Neural cell (in vitro differentiated cells): Measurements from ENCODE around the gene OSBPL7. TPM values are rescaled to one million over a fixed set of nuclear protein-coding genes. Genes with fewer than 3 reads are reported as not detected.

ENCODE experiments used
- H2AFZ ChIP-seq: fragments of 200-600, 300-800 bp; sonication (generic), shearing (Covaris generic); 2 replicates; pipeline ENCODE4 v1.6.0; 2014; ENCODE audit warnings: low read depth, mild to moderate bottlenecking, antibody characterized with exemption, low read length, moderate library complexity
- H3F3A ChIP-seq: fragments of 200-600 bp; shearing (Covaris generic); 2 replicates; pipeline ENCODE4 v1.6.1; 2016; ENCODE audit warnings: mild to moderate bottlenecking, moderate library complexity, mixed read lengths, antibody characterized with exemption, low read length; ENCODE audit not compliant: insufficient read depth, poor library complexity, severe bottlenecking
- H3K27ac ChIP-seq: fragments of 200-600, 300-800 bp; sonication (generic), shearing (Covaris generic); 2 replicates; pipeline ENCODE4 v1.5.1; 2014; ENCODE audit warnings: mild to moderate bottlenecking, low read length, moderate library complexity
- H3K27me3 ChIP-seq: fragments of 300-800, 200-600 bp; sonication (generic), shearing (Covaris generic); 2 replicates; pipeline ENCODE4 v1.6.0; 2014; ENCODE audit warnings: mild to moderate bottlenecking, low read depth, low read length, moderate library complexity; ENCODE audit not compliant: insufficient read depth
- H3K36me3 ChIP-seq: fragments of 300-800, 200-600 bp; sonication (generic), shearing (Covaris generic); 2 replicates; pipeline ENCODE4 v1.5.1; 2014; ENCODE audit warnings: mild to moderate bottlenecking, antibody characterized with exemption, low read length, moderate library complexity; ENCODE audit not compliant: insufficient read depth
- H3K4me2 ChIP-seq: fragments of 300-800, 200-600 bp; sonication (generic), shearing (Covaris generic); 2 replicates; pipeline ENCODE4 v1.6.0; 2014; ENCODE audit warnings: mild to moderate bottlenecking, low read length
- H3K4me3 ChIP-seq: fragments of 300-800, 200-600 bp; sonication (generic), shearing (Covaris generic); 2 replicates; pipeline ENCODE4 v1.5.1; 2014; ENCODE audit warnings: mild to moderate bottlenecking, low read length, moderate library complexity
- H3K79me2 ChIP-seq: fragments of 200-600 bp; shearing (Covaris generic); replicated peaks from 2 replicates; pipeline ENCODE4 v1.6.0; 2014; ENCODE audit warnings: mild to moderate bottlenecking, low read length, moderate library complexity; ENCODE audit not compliant: insufficient read depth
- H3K9ac ChIP-seq: fragments of 300-800, 200-600 bp; sonication (generic), shearing (Covaris generic); 2 replicates; pipeline ENCODE4 v1.6.1; 2016; ENCODE audit warnings: mild to moderate bottlenecking, low read length, mixed read lengths
- H3K9me2 ChIP-seq: fragments of 200-600 bp; shearing (Covaris generic); 2 replicates; pipeline ENCODE4 v1.6.1; 2016; ENCODE audit warnings: mild to moderate bottlenecking, low read length, mixed read lengths; ENCODE audit not compliant: insufficient read depth
- H3K9me3 ChIP-seq: fragments of 200-600, 300-800 bp; sonication (generic), shearing (Covaris generic); 2 replicates; pipeline ENCODE4 v1.6.1; 2016; ENCODE audit warnings: mild to moderate bottlenecking, mixed run types, low read length, moderate library complexity, mixed read lengths
- H4K20me1 ChIP-seq: fragments of 200-600 bp; shearing (Covaris generic); 2 replicates; pipeline ENCODE4 v1.6.1; 2016; ENCODE audit warnings: mild to moderate bottlenecking, mixed run types; ENCODE audit not compliant: insufficient read depth
- CTCF ChIP-seq: fragments of 450-650 bp; IDR thresholded peaks from 2 replicates; pipeline ENCODE4 v1.5.1; 2014; ENCODE audit warnings: antibody characterized with exemption, mild to moderate bottlenecking, moderate library complexity; ENCODE audit not compliant: poor library complexity, severe bottlenecking
- EP300 ChIP-seq: fragments of 450-650 bp; conservative IDR thresholded peaks from 2 replicates; pipeline ENCODE4 v1.6.1; 2014; ENCODE audit warnings: antibody characterized with exemption, mild to moderate bottlenecking, moderate library complexity; ENCODE audit not compliant: poor library complexity, severe bottlenecking
- EZH2 ChIP-seq: fragments of 200-600, 300-800 bp; shearing (Covaris generic), sonication (generic); IDR thresholded peaks from 2 replicates; pipeline ENCODE4 v1.6.1; 2014; ENCODE audit warnings: antibody characterized with exemption, low read length, borderline replicate concordance, mild to moderate bottlenecking; ENCODE audit not compliant: insufficient read depth, poor library complexity, severe bottlenecking
- MXI1 ChIP-seq: fragments of 450-650 bp; conservative IDR thresholded peaks from 2 replicates; pipeline ENCODE4 v1.6.1; 2014; ENCODE audit warnings: antibody characterized with exemption, mild to moderate bottlenecking; ENCODE audit not compliant: poor library complexity, severe bottlenecking
- POLR2AphosphoS5 ChIP-seq: IDR thresholded peaks from 2 replicates; pipeline ENCODE4 v1.6.1; 2012
- RAD21 ChIP-seq: fragments of 450-650 bp; conservative IDR thresholded peaks from 2 replicates; pipeline ENCODE4 v1.6.1; 2014; ENCODE audit warnings: antibody characterized with exemption, mild to moderate bottlenecking, moderate library complexity
- REST ChIP-seq: IDR thresholded peaks from 2 replicates; pipeline ENCODE4 v1.6.1; 2012; ENCODE audit warnings: borderline replicate concordance
- SMC3 ChIP-seq: fragments of 450-650 bp; conservative IDR thresholded peaks from 2 replicates; pipeline ENCODE4 v1.6.1; 2014; ENCODE audit warnings: antibody characterized with exemption, mild to moderate bottlenecking, moderate library complexity; ENCODE audit not compliant: poor library complexity
- polyA plus RNA-seq: library from polyadenylated mRNA; depleted of rRNA; stranded (reverse); fragments of >200 nt; gene quantifications from 2 replicates; pipeline ENCODE4 v1.2.3, GENCODE V29; 2014

The OSBPL7 gene
- polyA plus RNA-seq, 1 donor from 2014 or later = 10.0 TPM

GRCh38 chr17:47789611-47790561 is 31.7 kb downstream of the OSBPL7 start:
- Histone ChIP-seq H2AFZ (no peak overlapping the region), H3K27ac (no peak overlapping the region), H4K20me1 (no peaks in the 10 kb centered on the region), H3K79me2 (no peaks in the 10 kb centered on the region), H3K4me2 (no peak overlapping the region), H3K9me3 (no peaks in the 10 kb centered on the region), H3K9ac (peak overlapping the region; percentile 50), H3K36me3 (no peaks in the 10 kb centered on the region), H3F3A (no peaks in the 10 kb centered on the region), H3K9me2 (no peaks in the 10 kb centered on the region), H3K27me3 (peaks cover 81% of the 10 kb centered on the region), H3K4me3 (peak overlapping the region; percentile 71)
- TF ChIP-seq POLR2AphosphoS5 (no peak), RAD21 (peak; percentile 68), SMC3 (peak; percentile 65), EZH2 (no peak), MXI1 (peak; percentile 58), CTCF (peak; percentile 68), EP300 (no peak)

GRCh38 chr17:47785538-47786123 is 36.0 kb downstream of the OSBPL7 start:
- TF ChIP-seq RAD21 (no peak), REST (no peak), EP300 (no peak)
- peaks cover 58% of the 10 kb centered on the region for H3K27me3 ChIP-seq

More at GRCh38 chr17:47785538-47786123, 36.0 kb downstream of the OSBPL7 start:
- Histone ChIP-seq H3K79me2 (no peaks in the 10 kb centered on the region), H3K4me3 (no peak overlapping the region), H3K9me2 (no peaks in the 10 kb centered on the region), H3K9me3 (no peaks in the 10 kb centered on the region), H3K9ac (no peak overlapping the region), H3K27ac (no peak overlapping the region), H3K4me2 (no peak overlapping the region), H3K36me3 (no peaks in the 10 kb centered on the region), H2AFZ (no peak overlapping the region), H4K20me1 (no peaks in the 10 kb centered on the region), H3F3A (no peaks in the 10 kb centered on the region)
